SK-N-SH treated with all-trans-retinoic acid at 6 μM for 48 hours (cell line): Measurements from ENCODE around the gene BAIAP2L1.
"Not testable (repeated sequence)": the region's sequence is repeated elsewhere in the genome, so short reads cannot be mapped to it uniquely, and the experiment has no call there.

Experiments used
- ATAC-seq: fragments of 200-7000 bp; cut with Tn5 transposase; 3 replicates; pipeline ENCODE4 v1.9.1; 2020; ENCODE audit warnings: mild to moderate bottlenecking, moderate library complexity
- ARNTL ChIP-seq: fragments of 450-650 bp; formaldehyde crosslinking; IDR thresholded peaks from 2 replicates; pipeline ENCODE4 v1.5.0; 2020; ENCODE audit warnings: low read depth, mild to moderate bottlenecking, moderate library complexity, borderline replicate concordance
- BACH2 ChIP-seq: fragments of 250-450 bp; sonication (Bioruptor Pico); IDR thresholded peaks from 2 replicates; pipeline ENCODE4 v1.9.0; 2021; ENCODE audit warnings: mild to moderate bottlenecking, borderline replicate concordance
- CSDC2 ChIP-seq: fragments of 250-450 bp; sonication (Bioruptor Pico); IDR thresholded peaks from 2 replicates; pipeline ENCODE4 v1.5.0; 2020; ENCODE audit warnings: mild to moderate bottlenecking, moderate library complexity
- ESRRG ChIP-seq: fragments of 250-450 bp; sonication (Bioruptor Pico); IDR thresholded peaks from 2 replicates; pipeline ENCODE4 v1.6.1; 2021; ENCODE audit warnings: mild to moderate bottlenecking
- GLIS3 ChIP-seq: fragments of 250-450 bp; sonication (Bioruptor Pico); IDR thresholded peaks from 2 replicates; pipeline ENCODE4 v1.5.0; 2020; ENCODE audit warnings: mild to moderate bottlenecking, moderate library complexity
- OSR1 ChIP-seq: fragments of 250-450 bp; sonication (Bioruptor Pico); IDR thresholded peaks from 2 replicates; pipeline ENCODE4 v1.8.0; 2022; ENCODE audit warnings: moderate library complexity, mild to moderate bottlenecking, inconsistent platforms
- PATZ1 ChIP-seq: fragments of 250-450 bp; sonication (Bioruptor Pico); IDR thresholded peaks from 2 replicates; pipeline ENCODE4 v1.8.0; 2020; ENCODE audit warnings: mild to moderate bottlenecking, moderate library complexity, borderline replicate concordance
- POU6F1 ChIP-seq: fragments of 250-450 bp; sonication (Bioruptor Pico); IDR thresholded peaks from 2 replicates; pipeline ENCODE4 v1.8.0; 2021; ENCODE audit warnings: low read depth, mild to moderate bottlenecking, moderate library complexity, borderline replicate concordance
- PPARA ChIP-seq: fragments of 250-450 bp; sonication (Bioruptor Pico); IDR thresholded peaks from 2 replicates; pipeline ENCODE4 v1.5.0; 2020; ENCODE audit warnings: mild to moderate bottlenecking, borderline replicate concordance
- RARB ChIP-seq: fragments of 250-450 bp; sonication (Bioruptor Pico); IDR thresholded peaks from 2 replicates; pipeline ENCODE4 v1.8.0; 2021; ENCODE audit warnings: mild to moderate bottlenecking, moderate library complexity
- SNAI2 ChIP-seq: fragments of 250-450 bp; sonication (Bioruptor Pico); IDR thresholded peaks from 2 replicates; pipeline ENCODE4 v1.5.0; 2020; ENCODE audit warnings: mild to moderate bottlenecking, moderate library complexity
- TCF4 ChIP-seq: fragments of 250-450 bp; sonication (Bioruptor Pico); IDR thresholded peaks from 2 replicates; pipeline ENCODE4 v1.8.0; 2021; ENCODE audit warnings: mild to moderate bottlenecking, moderate library complexity, borderline replicate concordance
- TOX ChIP-seq: fragments of 250-450 bp; sonication (Bioruptor Pico); IDR thresholded peaks from 2 replicates; pipeline ENCODE4 v1.8.0; 2021; ENCODE audit warnings: mild to moderate bottlenecking, moderate library complexity, borderline replicate concordance
- ZC3H10 ChIP-seq: fragments of 250-450 bp; sonication (Bioruptor Pico); IDR thresholded peaks from 2 replicates; pipeline ENCODE4 v1.5.1; 2021; ENCODE audit warnings: mild to moderate bottlenecking, moderate library complexity
- ZFP3 ChIP-seq: fragments of 250-450 bp; sonication (Bioruptor Pico); IDR thresholded peaks from 2 replicates; pipeline ENCODE4 v1.5.0; 2020; ENCODE audit warnings: mild to moderate bottlenecking, moderate library complexity
- ZFP30 ChIP-seq: fragments of 450-650 bp; formaldehyde crosslinking; IDR thresholded peaks from 2 replicates; pipeline ENCODE4 v1.5.0; 2022; ENCODE audit warnings: mild to moderate bottlenecking, moderate library complexity
- TF ChIP-seq, protein P1 (sequence below): fragments of 250-450 bp; sonication (Bioruptor Pico); IDR thresholded peaks from 2 replicates; pipeline ENCODE4 v1.5.0; 2020; ENCODE audit warnings: mild to moderate bottlenecking, moderate library complexity

Gene BAIAP2L1

DNA sequence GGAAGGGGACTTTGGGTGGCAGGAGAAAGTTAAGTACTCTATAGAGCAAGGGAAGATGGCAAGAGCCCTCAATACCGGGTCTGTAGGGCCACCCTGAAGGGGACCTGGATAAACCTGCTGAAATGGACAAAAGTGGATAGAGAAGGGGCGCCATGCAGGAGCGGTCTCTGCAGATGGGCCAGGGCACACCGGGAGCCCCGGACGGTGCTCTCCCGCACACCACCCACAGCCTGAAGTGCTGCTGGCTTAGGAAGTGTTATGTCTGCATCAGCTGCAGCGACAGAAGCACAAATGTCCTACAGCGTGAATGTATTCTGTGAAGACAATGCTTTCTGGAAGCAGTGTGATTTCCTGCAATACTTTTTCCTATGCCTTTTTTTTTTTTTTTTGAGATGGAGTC lies 81.7 kb downstream of the BAIAP2L1 start (continued):
- TF ChIP-seq, protein P1, sequence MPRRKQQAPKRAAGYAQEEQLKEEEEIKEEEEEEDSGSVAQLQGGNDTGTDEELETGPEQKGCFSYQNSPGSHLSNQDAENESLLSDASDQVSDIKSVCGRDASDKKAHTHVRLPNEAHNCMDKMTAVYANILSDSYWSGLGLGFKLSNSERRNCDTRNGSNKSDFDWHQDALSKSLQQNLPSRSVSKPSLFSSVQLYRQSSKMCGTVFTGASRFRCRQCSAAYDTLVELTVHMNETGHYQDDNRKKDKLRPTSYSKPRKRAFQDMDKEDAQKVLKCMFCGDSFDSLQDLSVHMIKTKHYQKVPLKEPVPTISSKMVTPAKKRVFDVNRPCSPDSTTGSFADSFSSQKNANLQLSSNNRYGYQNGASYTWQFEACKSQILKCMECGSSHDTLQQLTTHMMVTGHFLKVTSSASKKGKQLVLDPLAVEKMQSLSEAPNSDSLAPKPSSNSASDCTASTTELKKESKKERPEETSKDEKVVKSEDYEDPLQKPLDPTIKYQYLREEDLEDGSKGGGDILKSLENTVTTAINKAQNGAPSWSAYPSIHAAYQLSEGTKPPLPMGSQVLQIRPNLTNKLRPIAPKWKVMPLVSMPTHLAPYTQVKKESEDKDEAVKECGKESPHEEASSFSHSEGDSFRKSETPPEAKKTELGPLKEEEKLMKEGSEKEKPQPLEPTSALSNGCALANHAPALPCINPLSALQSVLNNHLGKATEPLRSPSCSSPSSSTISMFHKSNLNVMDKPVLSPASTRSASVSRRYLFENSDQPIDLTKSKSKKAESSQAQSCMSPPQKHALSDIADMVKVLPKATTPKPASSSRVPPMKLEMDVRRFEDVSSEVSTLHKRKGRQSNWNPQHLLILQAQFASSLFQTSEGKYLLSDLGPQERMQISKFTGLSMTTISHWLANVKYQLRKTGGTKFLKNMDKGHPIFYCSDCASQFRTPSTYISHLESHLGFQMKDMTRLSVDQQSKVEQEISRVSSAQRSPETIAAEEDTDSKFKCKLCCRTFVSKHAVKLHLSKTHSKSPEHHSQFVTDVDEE (CRISPR knock-in tag) = no peak
- no peak for TF ChIP-seq ARNTL (CRISPR knock-in tag)
- TF ChIP-seq, all 23 proteins: peak for 0

DNA sequence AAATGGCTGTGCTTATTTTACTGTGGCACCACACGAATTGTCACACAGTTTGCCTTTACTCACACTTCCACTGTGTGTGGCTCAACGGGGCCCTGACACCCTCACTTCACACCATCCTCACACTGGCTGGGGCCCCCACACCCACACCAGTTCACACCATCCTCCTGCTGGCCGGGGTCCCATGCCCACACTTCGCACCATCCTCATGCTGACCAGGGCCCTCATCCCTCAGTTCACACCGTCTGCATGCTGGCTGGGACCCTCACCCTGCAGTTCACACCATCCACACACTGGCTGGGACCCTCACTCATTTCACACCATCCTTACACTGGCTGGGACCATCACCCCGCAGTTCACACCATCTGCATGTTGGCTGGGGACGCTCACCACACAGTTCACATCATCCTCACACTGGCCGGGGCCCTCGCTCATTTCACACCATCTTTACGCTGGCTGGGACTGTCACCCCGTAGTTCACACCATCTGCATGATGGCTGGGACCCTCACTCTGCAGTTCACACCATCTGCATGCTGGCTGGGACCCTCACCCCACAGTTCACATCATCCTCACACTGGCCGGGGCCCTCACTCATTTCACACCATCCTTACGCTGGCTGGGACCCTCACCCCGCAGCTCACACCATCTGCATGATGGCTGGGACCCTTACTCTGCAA lies 83.4 kb downstream of the BAIAP2L1 start:
- TF ChIP-seq ESRRG (CRISPR knock-in tag) (no peak), ZC3H10 (no peak), PATZ1 (CRISPR knock-in tag) (no peak), GLIS3 (CRISPR knock-in tag) (no peak), ZFP3 (no peak), TCF4 (no peak), TOX (CRISPR knock-in tag) (no peak), ZFP30 (CRISPR knock-in tag) (no peak)
- TF ChIP-seq, protein P1 (CRISPR knock-in tag) = no peak
- TF ChIP-seq, all 23 proteins: peak for 0
- ATAC-seq = no peak

DNA sequence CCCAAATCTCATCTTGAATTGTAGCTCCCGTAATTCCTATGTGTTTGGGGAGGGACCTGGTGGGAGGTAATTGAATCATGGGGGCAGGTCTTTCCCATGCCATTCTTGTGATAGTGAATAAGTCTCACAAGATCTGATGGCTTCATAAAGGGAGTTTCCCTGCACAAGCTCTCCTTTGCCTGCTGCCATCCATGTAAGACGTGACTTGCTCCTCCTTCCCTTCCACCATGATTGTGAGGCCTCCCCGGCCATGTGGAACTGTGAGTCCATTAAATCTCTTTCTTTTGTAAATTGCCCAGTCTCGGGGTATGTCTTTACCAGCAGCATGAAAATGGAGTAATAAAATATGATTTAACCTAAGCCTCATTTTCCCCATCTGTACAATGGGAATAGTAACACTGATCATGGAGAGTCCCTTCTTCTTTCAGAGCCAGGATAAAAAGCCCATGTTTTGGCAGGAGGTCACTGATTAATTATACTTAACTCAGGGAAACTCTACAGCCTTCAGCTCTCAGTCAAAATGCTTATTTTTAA lies 84.8 kb downstream of the BAIAP2L1 start:
- ATAC-seq = not testable (repeated sequence)

GRCh38 chr7:98315318-98315993 lies 85.4 kb downstream of the BAIAP2L1 start:
- no peak for ATAC-seq
- TF ChIP-seq TOX (CRISPR knock-in tag) = no peak
- no peak for TF ChIP-seq PPARA (CRISPR knock-in tag)
- TF ChIP-seq OSR1 (CRISPR knock-in tag) = no peak
- TF ChIP-seq BACH2 (CRISPR knock-in tag) = no peak

DNA sequence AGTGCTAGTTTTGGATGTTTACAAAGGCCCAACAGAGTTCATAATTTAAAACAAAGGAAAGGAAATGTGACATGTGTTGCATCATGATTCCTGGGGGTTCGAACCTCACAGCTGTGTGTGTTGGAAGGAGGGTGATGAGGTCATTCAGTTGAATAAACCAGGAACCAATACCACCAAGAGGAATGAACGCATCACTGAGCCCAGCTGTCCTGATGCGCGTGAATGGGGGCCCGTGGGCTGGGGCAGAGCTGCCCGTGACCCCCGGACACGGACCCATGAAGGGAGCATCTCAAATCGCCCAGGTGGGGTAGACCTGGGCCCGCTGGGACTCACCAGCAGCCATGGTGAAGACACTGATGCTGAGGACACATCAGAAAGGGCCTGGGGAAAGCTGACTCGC lies 86.4 kb downstream of the BAIAP2L1 start:
- no peak for ATAC-seq
- TF ChIP-seq SNAI2 (no peak), ARNTL (CRISPR knock-in tag) (no peak), RARB (CRISPR knock-in tag) (no peak), PPARA (CRISPR knock-in tag) (no peak), GLIS3 (CRISPR knock-in tag) (no peak), CSDC2 (CRISPR knock-in tag) (no peak), POU6F1 (no peak)
